Right lobe of liver (tissue), 6 donors: ENCODE results near the gene HLA-DPA1. TPM values are rescaled to one million over a fixed set of nuclear protein-coding genes. Genes with fewer than 3 reads are reported as not detected.

Experiments used
- ATAC-seq, 4 donors: fragments of 200-7000 bp; cut with Tn5 transposase; one replicate each; pipeline ENCODE4 v1.9.1; 2020; ENCODE audit warnings: mild to moderate bottlenecking in 4 of 4, moderate library complexity in 4 of 4
- DNase-seq, 3 donors: peaks; one replicate each; pipeline ENCODE4 v3.0.0-alpha.2; 2020
- H3K27ac ChIP-seq, 3 donors: fragments of 200-600 bp; one replicate each; pipeline ENCODE4 v1.8.0; 2022
- H3K27me3 ChIP-seq, 2 donors: fragments of 200-600 bp; one replicate each; pipeline ENCODE4 v1.8.0; 2022
- H3K36me3 ChIP-seq, 4 donors: fragments of 200-600 bp; sonication (generic) in 1 of 4; one replicate each; pipeline versions ENCODE4 v1.5.1 to v1.8.0; 2017 to 2022; ENCODE audit warnings: control low read depth in 1 of 4
- H3K4me1 ChIP-seq, 4 donors: fragments of 200-600 bp; sonication (generic) in 1 of 4; one replicate each; pipeline versions ENCODE4 v1.5.1 to v1.8.0; 2017 to 2022; ENCODE audit warnings: control low read depth in 1 of 4
- H3K4me3 ChIP-seq, 3 donors: fragments of 200-600 bp; one replicate each; pipeline ENCODE4 v1.8.0; 2022
- H3K9me3 ChIP-seq, 4 donors: fragments of 200-600 bp; sonication (generic) in 1 of 4; one replicate each; pipeline versions ENCODE4 v1.5.1 to v1.8.0; 2017 to 2022; ENCODE audit warnings: control low read depth in 1 of 4
- POLR2A ChIP-seq: fragments of 450-650 bp; IDR thresholded peaks from one replicate; pipeline ENCODE4 v1.6.1; 2017; ENCODE audit warnings: antibody characterized with exemption, mild to moderate bottlenecking
- WGBS: methylation state at CpG from one replicate; pipeline ENCODE4 v1.1.6; 2018; ENCODE audit warnings: low coverage, low lambda C conversion rate; ENCODE audit not compliant: insufficient coverage; ENCODE audit errors: missing lambda C conversion rate; 5-methylcytosine and 5-hydroxymethylcytosine counted together
- intact Hi-C, 2 donors: fragments of 100-400 bp; cut with DNase I; formaldehyde crosslinking; loops; one replicate each; pipeline versions ENCODE4 v1.11.2 to v1.14.1; 2022
- total RNA-seq, 6 experiments: library from RNA; depleted of rRNA in 2 of 6; stranded (reverse); fragments of >200 nt in 2 of 6; fragmentation: NEBNext Ultra II Directional in 3 of 6; extraction: Animal tissue kit (Norgen Biotek cat#: 25700) in 3 of 6; gene quantifications; one replicate each; pipeline versions ENCODE4 v1.1.0 to v1.2.4, GENCODE V29; 2016 to 2023
- TF ChIP-seq, protein P1 (sequence below), 4 donors: fragments of 200-600 bp in 3 of 4; fragments of 450-650 bp in 1 of 4; IDR thresholded peaks; one replicate each; pipeline versions ENCODE4 v1.5.1 to v1.8.0; 2016 to 2022; ENCODE audit warnings: antibody characterized with exemption in 4 of 4, mild to moderate bottlenecking in 2 of 4
- donor health status: DM: no; HTN: yes; CAD: no.
- donor health status: DM: no; HTN: no; CAD: no.
- donor health status: DM: no; HTN: no; CAD: no.
- donor health status: DM: no; HTN: yes; CAD: no.
- donor health status: DM: no; HTN: yes; CAD: no.

HLA-DPA1 gene
- total RNA-seq, 6 experiments from 2014 or later = 10.0 to 74.8 (median 26.3) TPM

DNA sequence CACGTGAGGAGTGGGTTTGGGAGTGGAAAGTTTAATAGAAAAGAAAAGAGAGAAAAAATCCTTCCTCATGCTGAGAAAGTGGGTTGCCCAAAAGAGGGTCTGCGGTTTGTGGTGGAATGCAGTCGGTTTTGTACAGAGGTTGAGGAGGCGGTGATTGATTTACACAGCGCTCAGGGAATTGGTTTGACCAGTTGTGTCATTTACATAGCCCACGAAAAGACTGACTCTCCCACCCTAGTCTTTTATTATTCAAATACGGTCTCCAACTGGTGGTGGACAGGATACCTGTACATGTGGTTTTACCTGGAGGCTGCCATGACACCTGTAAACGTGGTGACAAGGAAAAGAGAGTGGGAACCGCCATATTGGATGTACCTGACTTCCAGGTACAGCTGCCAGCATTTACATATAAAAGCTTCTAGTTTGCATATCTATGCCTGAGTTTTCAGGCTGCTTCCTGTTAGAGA, 44.4 kb upstream of the HLA-DPA1 start:
- Histone ChIP-seq H3K27ac (no peak overlapping the region), H3K27me3 (no peaks in the 10 kb centered on the region), H3K36me3 (no peaks in the 10 kb centered on the region), H3K4me1 (no peaks in the 10 kb centered on the region), H3K4me3 (no peak overlapping the region), H3K9me3 (no peaks in the 10 kb centered on the region)
- TF ChIP-seq, protein P1, sequence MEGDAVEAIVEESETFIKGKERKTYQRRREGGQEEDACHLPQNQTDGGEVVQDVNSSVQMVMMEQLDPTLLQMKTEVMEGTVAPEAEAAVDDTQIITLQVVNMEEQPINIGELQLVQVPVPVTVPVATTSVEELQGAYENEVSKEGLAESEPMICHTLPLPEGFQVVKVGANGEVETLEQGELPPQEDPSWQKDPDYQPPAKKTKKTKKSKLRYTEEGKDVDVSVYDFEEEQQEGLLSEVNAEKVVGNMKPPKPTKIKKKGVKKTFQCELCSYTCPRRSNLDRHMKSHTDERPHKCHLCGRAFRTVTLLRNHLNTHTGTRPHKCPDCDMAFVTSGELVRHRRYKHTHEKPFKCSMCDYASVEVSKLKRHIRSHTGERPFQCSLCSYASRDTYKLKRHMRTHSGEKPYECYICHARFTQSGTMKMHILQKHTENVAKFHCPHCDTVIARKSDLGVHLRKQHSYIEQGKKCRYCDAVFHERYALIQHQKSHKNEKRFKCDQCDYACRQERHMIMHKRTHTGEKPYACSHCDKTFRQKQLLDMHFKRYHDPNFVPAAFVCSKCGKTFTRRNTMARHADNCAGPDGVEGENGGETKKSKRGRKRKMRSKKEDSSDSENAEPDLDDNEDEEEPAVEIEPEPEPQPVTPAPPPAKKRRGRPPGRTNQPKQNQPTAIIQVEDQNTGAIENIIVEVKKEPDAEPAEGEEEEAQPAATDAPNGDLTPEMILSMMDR (IDR thresholded peaks at IDR 0.05) = no peak
- TF ChIP-seq POLR2A = no peak
- DNase-seq (no peak), ATAC-seq (no peak)
- 10% methylated on average over 8 of the region's 9 CpGs for WGBS
- intact Hi-C loops = no loop called here

DNA sequence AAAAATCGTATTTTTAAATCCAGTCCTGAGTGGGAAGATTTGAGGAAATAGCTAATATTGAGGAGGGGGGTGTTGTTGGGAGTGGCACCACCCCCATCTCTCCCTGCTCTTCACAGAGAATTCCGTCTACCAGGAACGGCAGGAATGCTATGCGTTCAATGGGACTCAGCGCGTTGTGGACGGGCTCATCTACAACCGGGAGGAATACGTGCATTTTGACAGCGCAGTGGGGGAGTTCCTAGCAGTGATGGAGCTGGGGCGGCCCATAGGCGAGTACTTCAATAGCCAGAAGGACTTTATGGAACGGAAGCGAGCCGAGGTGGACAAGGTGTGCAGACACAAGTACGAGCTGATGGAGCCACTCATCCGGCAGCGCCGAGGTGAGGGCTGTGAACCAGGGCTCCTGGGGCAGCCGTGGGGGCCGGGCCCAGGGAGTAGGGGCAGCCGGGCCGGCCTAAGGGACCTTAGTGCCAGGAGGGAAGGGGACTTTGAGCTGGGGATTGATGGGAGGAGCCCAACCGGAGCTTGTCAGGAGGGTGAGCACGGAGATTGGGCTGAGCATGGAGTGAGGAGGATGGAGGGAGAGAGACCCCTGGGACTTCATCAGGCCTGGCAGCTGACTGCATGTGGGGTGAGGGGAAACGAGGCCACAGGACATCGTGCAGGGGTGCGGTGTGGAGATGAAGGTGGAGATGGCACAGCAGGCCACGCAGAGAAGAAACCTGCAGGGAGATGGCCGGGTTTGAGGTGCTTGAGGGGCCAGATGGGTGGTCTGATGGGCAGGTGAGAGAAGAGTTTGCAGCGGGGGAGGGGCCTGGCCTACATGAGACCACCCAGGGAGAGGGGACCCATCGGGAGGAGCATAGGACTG, 43.6 kb upstream of the HLA-DPA1 start:
- intact Hi-C loops = no loop called here
- 7% methylated on average over 25 of the region's 32 CpGs for WGBS
- no peaks in the 10 kb centered on the region for H3K9me3 ChIP-seq
- no peak for DNase-seq
- no peak overlapping the region for H3K4me3 ChIP-seq
- ATAC-seq = peak in 2 of 4 donors; percentile 12 to 15
- H3K36me3 ChIP-seq = no peaks in the 10 kb centered on the region
- TF ChIP-seq, protein P1 (IDR thresholded peaks at IDR 0.05) = no peak
- TF ChIP-seq POLR2A = no peak
- no peaks in the 10 kb centered on the region for H3K4me1 ChIP-seq
- H3K27me3 ChIP-seq = no peaks in the 10 kb centered on the region
- H3K27ac ChIP-seq = no peak overlapping the region

DNA sequence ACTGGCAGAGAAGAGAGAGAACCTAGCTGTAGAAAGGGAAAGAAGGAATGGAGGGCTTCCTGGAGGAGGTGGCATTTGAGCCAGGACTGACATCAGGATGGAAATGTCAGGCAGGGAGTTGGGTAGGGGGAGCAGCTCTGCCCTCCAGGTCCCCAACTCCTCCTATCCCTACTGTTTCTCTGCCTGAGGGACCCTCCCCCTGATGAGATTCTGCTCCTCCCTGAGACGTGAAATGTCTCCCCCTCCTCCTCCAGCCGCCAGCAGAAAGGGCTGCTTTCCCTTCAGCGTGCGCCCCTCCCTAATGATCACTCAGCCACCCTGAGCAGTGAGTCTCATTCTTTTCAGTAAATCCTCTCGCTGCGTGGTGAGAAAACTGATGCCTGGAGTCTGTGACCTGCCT, 43.0 kb upstream of the HLA-DPA1 start:
- ATAC-seq (no peak), DNase-seq (no peak)
- WGBS = 6% methylated on average over 6 of the region's 6 CpGs
- intact Hi-C loops = no loop called here
- TF ChIP-seq POLR2A = no peak
- TF ChIP-seq, protein P1 (IDR thresholded peaks at IDR 0.05) = no peak
- Histone ChIP-seq H3K27ac (no peak overlapping the region), H3K9me3 (no peaks in the 10 kb centered on the region), H3K4me1 (no peaks in the 10 kb centered on the region), H3K4me3 (no peak overlapping the region), H3K36me3 (no peaks in the 10 kb centered on the region), H3K27me3 (no peaks in the 10 kb centered on the region)

DNA sequence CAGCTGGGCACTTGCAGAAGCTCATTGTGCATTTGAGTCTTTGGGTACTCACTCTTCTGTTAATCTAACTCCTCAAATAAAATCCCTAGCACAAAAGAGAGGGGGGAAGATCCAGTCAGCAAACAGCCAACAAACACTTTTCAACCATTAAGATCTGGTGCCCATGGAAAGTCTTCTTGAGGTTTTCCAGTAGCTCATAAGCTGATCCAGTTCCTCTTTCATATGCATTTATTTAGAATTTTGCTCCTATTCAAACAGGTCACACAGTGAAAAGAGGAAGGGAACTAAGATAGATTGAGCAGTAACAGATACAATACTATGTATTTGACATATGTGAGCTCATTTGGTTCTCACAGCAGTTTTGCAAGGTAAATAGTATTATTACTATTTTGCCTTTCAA, 41.0 kb upstream of the HLA-DPA1 start:
- Histone ChIP-seq H3K27me3 (no peaks in the 10 kb centered on the region), H3K36me3 (no peaks in the 10 kb centered on the region), H3K9me3 (no peaks in the 10 kb centered on the region), H3K4me1 (no peaks in the 10 kb centered on the region), H3K27ac (no peak overlapping the region), H3K4me3 (no peak overlapping the region)
- ATAC-seq (no peak), DNase-seq (no peak)
- intact Hi-C loops = no loop called here
- TF ChIP-seq, protein P1 (IDR thresholded peaks at IDR 0.05) = no peak
- TF ChIP-seq POLR2A = no peak
